H1 (cell line): ENCODE measurements around the gene FAAH. TPM values are rescaled to one million over a fixed set of nuclear protein-coding genes. Genes with fewer than 3 reads are reported as not detected.

ENCODE experiments used
- ATF2 ChIP-seq: IDR thresholded peaks from 2 replicates; pipeline ENCODE4 v1.6.1; 2012; ENCODE audit warnings: low read length, inconsistent platforms
- CTBP2 ChIP-seq: IDR thresholded peaks from 2 replicates; pipeline ENCODE4 v1.7.0; 2011; ENCODE audit warnings: borderline replicate concordance, mild to moderate bottlenecking, moderate library complexity, mixed read lengths, low read length; ENCODE audit not compliant: insufficient read depth, insufficient read length
- GTF2F1 ChIP-seq: IDR thresholded peaks from 2 replicates; pipeline ENCODE4 v1.6.1; 2012; ENCODE audit warnings: low read depth, low read length, improper control_type of control experiment, borderline replicate concordance
- JUND ChIP-seq: IDR thresholded peaks from 2 replicates; pipeline ENCODE4 v1.6.1; 2011; ENCODE audit warnings: mild to moderate bottlenecking, improper control_type of control experiment, low read length
- NANOG ChIP-seq: IDR thresholded peaks from 2 replicates; pipeline ENCODE4 v1.6.1; 2011; ENCODE audit warnings: low read length, low read depth, mild to moderate bottlenecking, inconsistent platforms; ENCODE audit not compliant: insufficient read depth, poor library complexity, severe bottlenecking
- SRF ChIP-seq: IDR thresholded peaks from 2 replicates; pipeline ENCODE4 v1.6.1; 2011; ENCODE audit warnings: mild to moderate bottlenecking, low read depth, low read length, moderate library complexity
- TAF7 ChIP-seq: optimal IDR thresholded peaks from 2 replicates; pipeline ENCODE3; 2011; ENCODE audit warnings: low read depth, mild to moderate bottlenecking, inconsistent platforms, low read length, moderate library complexity, borderline replicate concordance
- TEAD4 ChIP-seq: IDR thresholded peaks from 2 replicates; pipeline ENCODE4 v1.6.1; 2012; ENCODE audit warnings: low read depth, low read length, inconsistent platforms, mixed read lengths
- polyA plus RNA-seq, 7 experiments: library from polyadenylated mRNA; depleted of rRNA in 3 of 7; stranded (reverse) in 5 of 7; unstranded in 2 of 7; fragments of >200 nt in 5 of 7; fragments of 200-250 nt in 2 of 7; gene quantifications; 1 replicate in 5 of 7; 2 replicates in 1 of 7; 4 replicates in 1 of 7; pipeline versions ENCODE4 v1.2.1 to v1.2.3, GENCODE V29; 2011 to 2013; ENCODE audit warnings: missing spikeins in 2 of 7, mixed read lengths in 2 of 7
- total RNA-seq: library from RNA; stranded (reverse); fragmentation: NEBNext Ultra II Directional; extraction: Animal tissue kit (Norgen Biotek cat#: 25700); gene quantifications from 2 replicates; pipeline ENCODE4 v1.2.1, GENCODE V29; 2021

FAAH gene
- total and polyA plus RNA-seq, 2 of the 8 experiments (the other 6 are each of a cell fraction or from before 2014, with no cell fraction given) = 41.2 to 47.3 TPM

- no peak for TF ChIP-seq GTF2F1
- peak; percentile 90 for TF ChIP-seq CTBP2
- peak; percentile 92 for TF ChIP-seq TEAD4
- peak; percentile 94 for TF ChIP-seq ATF2
- 0 out of 2 replicates have a peak, but pooled peaks have one; percentile 21 for TF ChIP-seq SRF
- peak; percentile 25 for TF ChIP-seq TAF7
- TF ChIP-seq NANOG = peak; percentile 40
- peak; percentile 56; the same call in 1 of the 2 replicates for TF ChIP-seq JUND
Measured at GRCh38 chr1:46442317-46443161, 48.4 kb downstream of the FAAH start (continued).
